Right lobe of liver (tissue), 6 donors: ENCODE results near the gene NPR1. TPM values are rescaled to one million over a fixed set of nuclear protein-coding genes. Genes with fewer than 3 reads are reported as not detected.
A peak's percentile ranks its signal among the peaks of the same experiment; 100 is the strongest.

Experiments
- ATAC-seq, 4 donors: fragments of 200-7000 bp; cut with Tn5 transposase; one replicate each; pipeline ENCODE4 v1.9.1; 2020; ENCODE audit warnings: mild to moderate bottlenecking in 4 of 4, moderate library complexity in 4 of 4
- DNase-seq, 3 donors: peaks; one replicate each; pipeline ENCODE4 v3.0.0-alpha.2; 2020
- H3K27ac ChIP-seq, 3 donors: fragments of 200-600 bp; one replicate each; pipeline ENCODE4 v1.8.0; 2022
- H3K27me3 ChIP-seq, 2 donors: fragments of 200-600 bp; one replicate each; pipeline ENCODE4 v1.8.0; 2022
- H3K36me3 ChIP-seq, 4 donors: fragments of 200-600 bp; sonication (generic) in 1 of 4; one replicate each; pipeline versions ENCODE4 v1.5.1 to v1.8.0; 2017 to 2022; ENCODE audit warnings: control low read depth in 1 of 4
- H3K4me1 ChIP-seq, 4 donors: fragments of 200-600 bp; sonication (generic) in 1 of 4; one replicate each; pipeline versions ENCODE4 v1.5.1 to v1.8.0; 2017 to 2022; ENCODE audit warnings: control low read depth in 1 of 4
- H3K4me3 ChIP-seq, 3 donors: fragments of 200-600 bp; one replicate each; pipeline ENCODE4 v1.8.0; 2022
- H3K9me3 ChIP-seq, 4 donors: fragments of 200-600 bp; sonication (generic) in 1 of 4; one replicate each; pipeline versions ENCODE4 v1.5.1 to v1.8.0; 2017 to 2022; ENCODE audit warnings: control low read depth in 1 of 4
- CTCF ChIP-seq, 4 donors: fragments of 200-600 bp in 3 of 4; fragments of 450-650 bp in 1 of 4; IDR thresholded peaks; one replicate each; pipeline versions ENCODE4 v1.5.1 to v1.8.0; 2016 to 2022; ENCODE audit warnings: antibody characterized with exemption in 4 of 4, mild to moderate bottlenecking in 2 of 4
- POLR2A ChIP-seq: fragments of 450-650 bp; IDR thresholded peaks from one replicate; pipeline ENCODE4 v1.6.1; 2017; ENCODE audit warnings: antibody characterized with exemption, mild to moderate bottlenecking
- WGBS: methylation state at CpG from one replicate; pipeline ENCODE4 v1.1.6; 2018; ENCODE audit warnings: low coverage, low lambda C conversion rate; ENCODE audit not compliant: insufficient coverage; ENCODE audit errors: missing lambda C conversion rate; 5-methylcytosine and 5-hydroxymethylcytosine counted together
- intact Hi-C, 2 donors: fragments of 100-400 bp; cut with DNase I; formaldehyde crosslinking; loops; one replicate each; pipeline versions ENCODE4 v1.11.2 to v1.14.1; 2022
- total RNA-seq, 6 experiments: library from RNA; depleted of rRNA in 2 of 6; stranded (reverse); fragments of >200 nt in 2 of 6; fragmentation: NEBNext Ultra II Directional in 3 of 6; extraction: Animal tissue kit (Norgen Biotek cat#: 25700) in 3 of 6; gene quantifications; one replicate each; pipeline versions ENCODE4 v1.1.0 to v1.2.4, GENCODE V29; 2016 to 2023
- donor health status: DM: no; HTN: yes; CAD: no.
- donor health status: DM: no; HTN: no; CAD: no.
- donor health status: DM: no; HTN: no; CAD: no.
- donor health status: DM: no; HTN: yes; CAD: no.
- donor health status: DM: no; HTN: yes; CAD: no.

The NPR1 gene
- total RNA-seq, 6 experiments from 2014 or later, result 5.0 to 14.4 (median 5.7) TPM

- WGBS, result 60% methylated on average over 6 of the region's 11 CpGs
- H3K9me3 ChIP-seq, result no peaks in the 10 kb centered on the region
- H3K4me3 ChIP-seq, result no peak overlapping the region
- DNase-seq (peak in 1 of 3 donors; percentile 20), ATAC-seq (no peak)
- intact Hi-C loops, result loop anchor here in 1 of 2 donors (10.0 kb wide), 1 partner anchor 69 kb away; no protein-coding TSS in a partner anchor
- TF ChIP-seq CTCF (IDR thresholded peaks at IDR 0.05), result no peak
- TF ChIP-seq POLR2A, result no peak
- H3K4me1 ChIP-seq, result no peaks in the 10 kb centered on the region
- H3K27ac ChIP-seq, result no peak overlapping the region
- H3K27me3 ChIP-seq, result no peaks in the 10 kb centered on the region
- no peaks in the 10 kb centered on the region for H3K36me3 ChIP-seq
Measured at GRCh38 chr1:153685544-153686340, 7.3 kb downstream of the NPR1 start.

- no peaks in the 10 kb centered on the region for H3K27me3 ChIP-seq
- 82% methylated on average over 8 of the region's 16 CpGs for WGBS
- H3K9me3 ChIP-seq, result no peaks in the 10 kb centered on the region
- H3K36me3 ChIP-seq, result no peaks in the 10 kb centered on the region
- H3K27ac ChIP-seq, result no peak overlapping the region
- no peaks in the 10 kb centered on the region for H3K4me1 ChIP-seq
- ATAC-seq, result no peak
- TF ChIP-seq CTCF (IDR thresholded peaks at IDR 0.05) (no peak), POLR2A (no peak)
- H3K4me3 ChIP-seq, result no peak overlapping the region
- DNase-seq, result no peak
- intact Hi-C loops, result loop anchor here in 1 of 2 donors (10.0 kb wide), 1 partner anchor 67 kb away; no protein-coding TSS in a partner anchor
Measured at GRCh38 chr1:153687346-153688125, 9.0 kb downstream of the NPR1 start.

- no peak overlapping the region for H3K4me3 ChIP-seq
- no peak for ATAC-seq
- no peak for TF ChIP-seq POLR2A
- no peak for TF ChIP-seq CTCF (IDR thresholded peaks at IDR 0.05)
- H3K4me1 ChIP-seq, result no peaks in the 10 kb centered on the region
- H3K36me3 ChIP-seq, result no peaks in the 10 kb centered on the region
- H3K9me3 ChIP-seq, result no peaks in the 10 kb centered on the region
- 84% methylated on average over 7 of the region's 7 CpGs for WGBS
- no peaks in the 10 kb centered on the region for H3K27me3 ChIP-seq
- intact Hi-C loops, result loop anchor here in 1 of 2 donors (10.0 kb wide), 1 partner anchor 67 kb away; no protein-coding TSS in a partner anchor
- no peak for DNase-seq
- no peak overlapping the region for H3K27ac ChIP-seq
Measured at GRCh38 chr1:153688276-153688675, 9.8 kb downstream of the NPR1 start.

GRCh38 chr1:153688736-153689328 lies 10.3 kb downstream of the NPR1 start:
- TF ChIP-seq CTCF (IDR thresholded peaks at IDR 0.05) (no peak), POLR2A (no peak)
- no peaks in the 10 kb centered on the region for H3K4me1 ChIP-seq
- 40% methylated on average over 1 of the region's 18 CpGs for WGBS
- no peak for DNase-seq
- ATAC-seq, result no peak
- intact Hi-C loops, result loop anchor here in 1 of 2 donors (10.0 kb wide), 1 partner anchor 66 kb away; no protein-coding TSS in a partner anchor
- no peaks in the 10 kb centered on the region for H3K27me3 ChIP-seq
- H3K4me3 ChIP-seq, result no peak overlapping the region
- H3K36me3 ChIP-seq, result no peaks in the 10 kb centered on the region
- no peaks in the 10 kb centered on the region for H3K9me3 ChIP-seq
- H3K27ac ChIP-seq, result no peak overlapping the region
